Tibial nerve (tissue), 4 donors: ENCODE data around the gene SKOR1.

Experiments used
- EP300 ChIP-seq, 2 donors: sonication (generic); formaldehyde crosslinking; IDR thresholded peaks; one replicate each; pipeline ENCODE4 v1.6.1; 2017; ENCODE audit warnings: antibody characterized with exemption in 2 of 2, mild to moderate bottlenecking in 1 of 2
- POLR2A ChIP-seq, 2 donors: fragments of 450-650 bp; IDR thresholded peaks; one replicate each; pipeline ENCODE4 v1.6.1; 2017; ENCODE audit warnings: antibody characterized with exemption in 2 of 2, mild to moderate bottlenecking in 2 of 2, moderate library complexity in 2 of 2
- TF ChIP-seq, protein P1 (sequence below), 5 experiments: fragments of 200-600 bp in 3 of 5; fragments of 450-650 bp in 2 of 5; sonication (generic) in 3 of 5; IDR thresholded peaks; one replicate each; pipeline ENCODE4 v1.5.1; 2016 to 2019; ENCODE audit warnings: antibody characterized with exemption in 5 of 5, mild to moderate bottlenecking in 3 of 5, moderate library complexity in 2 of 5

DNA sequence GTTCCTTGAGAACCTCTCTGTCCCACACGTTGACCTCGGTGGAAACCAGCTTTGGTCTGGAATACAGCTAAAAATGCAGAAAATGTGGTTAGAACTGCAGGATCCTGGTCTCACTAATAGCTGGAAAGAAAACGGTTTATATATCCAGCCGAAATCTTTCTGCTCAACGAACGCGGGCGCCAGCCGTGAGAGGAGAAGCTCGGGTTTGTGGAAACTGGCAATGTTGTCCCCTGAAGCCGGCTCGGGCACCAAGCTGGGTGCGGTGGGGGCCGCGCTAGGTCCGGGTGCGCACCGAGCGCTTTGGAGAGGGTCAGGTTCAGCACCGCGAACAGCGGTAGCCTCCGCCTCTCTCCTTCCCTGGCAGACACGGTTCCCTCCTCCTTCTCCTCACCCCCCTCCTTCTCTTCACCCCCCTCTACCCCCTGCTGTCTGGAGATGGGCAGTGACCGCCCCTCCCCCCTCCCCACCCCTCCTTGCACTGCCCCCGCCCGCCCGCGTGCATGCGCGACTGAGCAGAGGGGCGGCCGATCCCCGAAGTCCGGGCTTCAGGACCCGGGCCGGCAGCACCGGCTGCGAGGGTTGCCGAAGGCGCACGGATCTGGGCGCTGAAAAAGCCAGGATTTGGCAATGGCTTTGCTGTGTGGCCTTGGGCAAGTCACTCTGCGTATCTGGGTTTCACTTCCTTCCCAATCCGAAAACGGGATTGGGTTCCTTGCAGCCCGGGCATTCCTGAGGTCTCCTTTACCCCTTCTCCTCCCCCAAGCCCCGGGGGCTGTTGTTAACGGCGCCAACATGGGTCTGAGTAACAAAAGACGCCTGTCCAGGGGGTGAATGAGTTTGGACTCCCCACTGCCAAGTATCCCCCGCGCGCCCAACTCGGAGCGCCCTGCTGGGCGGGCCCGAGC lies at the start of gene SKOR1:
- TF ChIP-seq, protein P1, sequence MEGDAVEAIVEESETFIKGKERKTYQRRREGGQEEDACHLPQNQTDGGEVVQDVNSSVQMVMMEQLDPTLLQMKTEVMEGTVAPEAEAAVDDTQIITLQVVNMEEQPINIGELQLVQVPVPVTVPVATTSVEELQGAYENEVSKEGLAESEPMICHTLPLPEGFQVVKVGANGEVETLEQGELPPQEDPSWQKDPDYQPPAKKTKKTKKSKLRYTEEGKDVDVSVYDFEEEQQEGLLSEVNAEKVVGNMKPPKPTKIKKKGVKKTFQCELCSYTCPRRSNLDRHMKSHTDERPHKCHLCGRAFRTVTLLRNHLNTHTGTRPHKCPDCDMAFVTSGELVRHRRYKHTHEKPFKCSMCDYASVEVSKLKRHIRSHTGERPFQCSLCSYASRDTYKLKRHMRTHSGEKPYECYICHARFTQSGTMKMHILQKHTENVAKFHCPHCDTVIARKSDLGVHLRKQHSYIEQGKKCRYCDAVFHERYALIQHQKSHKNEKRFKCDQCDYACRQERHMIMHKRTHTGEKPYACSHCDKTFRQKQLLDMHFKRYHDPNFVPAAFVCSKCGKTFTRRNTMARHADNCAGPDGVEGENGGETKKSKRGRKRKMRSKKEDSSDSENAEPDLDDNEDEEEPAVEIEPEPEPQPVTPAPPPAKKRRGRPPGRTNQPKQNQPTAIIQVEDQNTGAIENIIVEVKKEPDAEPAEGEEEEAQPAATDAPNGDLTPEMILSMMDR (IDR thresholded peaks at IDR 0.05), result no peak
- no peak for TF ChIP-seq POLR2A (IDR thresholded peaks at IDR 0.05)
- no peak for TF ChIP-seq EP300 (IDR thresholded peaks at IDR 0.05)
